GM12878 (cell line): Measurements from ENCODE around the gene C11orf42.

ENCODE experiments used
- ASH2L ChIP-seq: fragments of 300-600, 200-600 bp; sonication (generic); IDR thresholded peaks from 2 replicates; pipeline ENCODE4 v1.6.1; 2017; ENCODE audit warnings: low read depth, mild to moderate bottlenecking, borderline replicate concordance
- RELA ChIP-seq: fragments of 450-650 bp; IDR thresholded peaks from 2 replicates; pipeline ENCODE4 v1.8.0; 2014; ENCODE audit warnings: borderline replicate concordance; ENCODE audit not compliant: partially characterized antibody
- TBL1XR1 ChIP-seq: IDR thresholded peaks from 2 replicates; pipeline ENCODE4 v1.6.1; 2012; ENCODE audit warnings: low read depth, low read length, improper control_type of control experiment
- TF ChIP-seq, protein P1 (sequence below): IDR thresholded peaks from 2 replicates; pipeline ENCODE4 v1.6.1; 2011; ENCODE audit warnings: borderline replicate concordance, low read depth, mild to moderate bottlenecking, moderate library complexity, low read length; ENCODE audit not compliant: insufficient read depth, poor library complexity, severe bottlenecking

DNA sequence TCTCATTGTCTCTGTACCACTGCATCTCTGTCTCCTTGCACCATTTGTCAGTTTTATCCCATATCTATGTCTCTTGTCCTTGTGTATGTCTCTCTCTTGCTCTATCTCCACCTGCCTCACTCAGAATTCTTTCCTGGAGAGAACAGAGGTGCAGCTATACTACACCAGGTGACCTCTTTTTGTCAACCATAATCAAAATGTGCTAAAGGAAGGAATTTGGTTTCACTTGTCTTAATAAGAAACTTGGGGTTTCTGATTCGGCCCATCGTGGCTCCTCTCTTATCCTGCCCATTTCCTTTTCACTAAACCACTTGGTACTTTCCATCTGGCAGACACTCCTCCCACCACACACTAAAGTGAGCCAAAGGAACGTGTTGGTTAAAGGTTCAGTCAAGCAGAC, 2.0 kb upstream of the C11orf42 start:
- no peak for TF ChIP-seq RELA
- TF ChIP-seq, protein P1, sequence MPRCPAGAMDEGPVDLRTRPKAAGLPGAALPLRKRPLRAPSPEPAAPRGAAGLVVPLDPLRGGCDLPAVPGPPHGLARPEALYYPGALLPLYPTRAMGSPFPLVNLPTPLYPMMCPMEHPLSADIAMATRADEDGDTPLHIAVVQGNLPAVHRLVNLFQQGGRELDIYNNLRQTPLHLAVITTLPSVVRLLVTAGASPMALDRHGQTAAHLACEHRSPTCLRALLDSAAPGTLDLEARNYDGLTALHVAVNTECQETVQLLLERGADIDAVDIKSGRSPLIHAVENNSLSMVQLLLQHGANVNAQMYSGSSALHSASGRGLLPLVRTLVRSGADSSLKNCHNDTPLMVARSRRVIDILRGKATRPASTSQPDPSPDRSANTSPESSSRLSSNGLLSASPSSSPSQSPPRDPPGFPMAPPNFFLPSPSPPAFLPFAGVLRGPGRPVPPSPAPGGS, result no peak
- TF ChIP-seq TBL1XR1, result no peak
- no peak for TF ChIP-seq ASH2L
